GM12878 (cell line): ENCODE data around the gene PCDHGC5. TPM values are rescaled to one million over a fixed set of nuclear protein-coding genes. Genes with fewer than 3 reads are reported as not detected.

Experiments
- BCL11A ChIP-seq: IDR thresholded peaks from 2 replicates; pipeline ENCODE4 v1.6.1; 2011; ENCODE audit warnings: low read depth, low read length
- CHD2 ChIP-seq: IDR thresholded peaks from 2 replicates; pipeline ENCODE4 v1.6.1; 2011; ENCODE audit warnings: low read depth, low read length, improper control_type of control experiment, borderline replicate concordance
- CREM ChIP-seq: IDR thresholded peaks from 2 replicates; pipeline ENCODE4 v1.6.1; 2014; ENCODE audit warnings: antibody characterized with exemption, low read depth
- ESRRA ChIP-seq: IDR thresholded peaks from 2 replicates; pipeline ENCODE4 v1.6.1; 2012; ENCODE audit warnings: mild to moderate bottlenecking, low read length, improper control_type of control experiment
- ETV6 ChIP-seq, 2 experiments: fragments of 450-650 bp in 1 of 2; IDR thresholded peaks in 1 of 2; conservative IDR thresholded peaks in 1 of 2; 2 replicates each; pipeline ENCODE4 v1.6.1; 2014; ENCODE audit warnings: antibody characterized with exemption in 1 of 2, borderline replicate concordance in 1 of 2, low read depth in 1 of 2, mild to moderate bottlenecking in 1 of 2, moderate library complexity in 1 of 2
- FOXM1 ChIP-seq: IDR thresholded peaks from 2 replicates; pipeline ENCODE4 v1.6.1; 2012; ENCODE audit warnings: low read depth, mild to moderate bottlenecking, inconsistent platforms, low read length, moderate library complexity
- HDAC6 ChIP-seq: fragments of 200-600 bp; sonication (generic); IDR thresholded peaks from one replicate; pipeline ENCODE4 v1.8.0; 2017; ENCODE audit warnings: antibody characterized with exemption; ENCODE audit not compliant: unreplicated experiment
- HDGF ChIP-seq: fragments of 450-650 bp; IDR thresholded peaks from 2 replicates; pipeline ENCODE4 v1.6.1; 2016; ENCODE audit warnings: antibody characterized with exemption
- IKZF2 ChIP-seq, 2 experiments: fragments of 450-650 bp; IDR thresholded peaks; 2 replicates each; pipeline ENCODE4 v1.6.1; 2017; ENCODE audit warnings: mild to moderate bottlenecking in 2 of 2, moderate library complexity in 2 of 2
- MXI1 ChIP-seq: fragments of 150-350 bp; IDR thresholded peaks from 2 replicates; pipeline ENCODE4 v1.6.1; 2011; ENCODE audit warnings: low read depth, mild to moderate bottlenecking, inconsistent platforms, low read length, improper control_type of control experiment
- PAX8 ChIP-seq: fragments of 450-650 bp; IDR thresholded peaks from 2 replicates; pipeline ENCODE4 v1.6.1; 2017; ENCODE audit warnings: mild to moderate bottlenecking, moderate library complexity
- POU2F2 ChIP-seq: IDR thresholded peaks from 3 replicates; pipeline ENCODE4 v1.6.1; 2011; ENCODE audit warnings: low read depth, mild to moderate bottlenecking, low read length, borderline replicate concordance
- RUNX3 ChIP-seq: IDR thresholded peaks from 2 replicates; pipeline ENCODE4 v1.6.1; 2012; ENCODE audit warnings: low read length, inconsistent platforms
- SKIL ChIP-seq: fragments of 450-650 bp; IDR thresholded peaks from 2 replicates; pipeline ENCODE4 v1.6.1; 2017; ENCODE audit warnings: mild to moderate bottlenecking, low read depth, inconsistent platforms; ENCODE audit not compliant: poor library complexity, severe bottlenecking
- SRF ChIP-seq, 2 experiments: IDR thresholded peaks; 2 replicates each; pipeline ENCODE4 v1.6.1; 2011; ENCODE audit warnings: low read depth in 2 of 2, low read length in 2 of 2, mild to moderate bottlenecking in 1 of 2, moderate library complexity in 1 of 2
- STAT3 ChIP-seq: IDR thresholded peaks from 2 replicates; pipeline ENCODE4 v1.6.1; 2011; ENCODE audit warnings: low read depth, low read length, improper control_type of control experiment
- YY1 ChIP-seq: IDR thresholded peaks from 2 replicates; pipeline ENCODE4 v1.6.1; 2011; ENCODE audit warnings: low read depth, mild to moderate bottlenecking, low read length
- ZBED1 ChIP-seq: IDR thresholded peaks from 2 replicates; pipeline ENCODE4 v1.6.1; 2016; ENCODE audit warnings: borderline replicate concordance
- polyA plus RNA-seq, 11 experiments: library from polyadenylated mRNA; depleted of rRNA in 4 of 11; unstranded in 6 of 11; stranded (reverse) in 5 of 11; fragments of >200 nt; fragmentation: Nextera tagmentation in 4 of 11; fragmentation: Illumina TruSeq in 1 of 11; extraction: Ambion mirVana in 4 of 11; extraction: Trizol in 1 of 11; gene quantifications; 1 replicate in 1 of 11; 2 replicates in 10 of 11; pipeline versions ENCODE4 v1.2.1 to v1.2.3, GENCODE V29; 2011 to 2016; ENCODE audit warnings: inconsistent platforms in 2 of 11, missing spikeins in 2 of 11, low read depth in 1 of 11
- total RNA-seq, 4 experiments: library from RNA; depleted of rRNA in 3 of 4; stranded (reverse); fragments of >200 nt in 3 of 4; fragmentation: Illumina TruSeq in 1 of 4; extraction: Trizol in 1 of 4; gene quantifications; 2 replicates each; pipeline versions ENCODE4 v1.2.1 to v1.2.3, GENCODE V29; 2013 to 2021
- TF ChIP-seq, protein P1 (sequence below): fragments of 450-650 bp; IDR thresholded peaks from 2 replicates; pipeline ENCODE4 v1.6.1; 2018; ENCODE audit warnings: borderline replicate concordance, mild to moderate bottlenecking; ENCODE audit not compliant: partially characterized antibody

Gene PCDHGC5
- total and polyA plus RNA-seq, 10 of the 15 experiments (the other 5 are each of a cell fraction or from before 2014, with no cell fraction given), result 0.05 to 0.87 (median 0.18) TPM; not detected in 2

- peak; percentile 32; the same call in 1 of the 3 replicates for TF ChIP-seq POU2F2
- no peak for TF ChIP-seq ESRRA
- 0 out of 2 replicates have a peak, but pooled peaks have one; percentile 22 for TF ChIP-seq MXI1
- no peak for TF ChIP-seq CHD2
- TF ChIP-seq PAX8, result no peak
- TF ChIP-seq SKIL, result no peak
- TF ChIP-seq IKZF2 (IDR thresholded peaks at IDR 0.05), result peak; percentile 17 to 30; a peak in 2 of 4 replicates
- TF ChIP-seq ETV6 (conservative IDR thresholded peaks at IDR 0.05 in 1 of 2, IDR thresholded peaks at IDR 0.05 in 1 of 2; ENCODE audit: borderline replicate concordance in 1 of 2, low read depth in 1 of 2), result no peak
- no peak for TF ChIP-seq HDAC6
- TF ChIP-seq, protein P1, sequence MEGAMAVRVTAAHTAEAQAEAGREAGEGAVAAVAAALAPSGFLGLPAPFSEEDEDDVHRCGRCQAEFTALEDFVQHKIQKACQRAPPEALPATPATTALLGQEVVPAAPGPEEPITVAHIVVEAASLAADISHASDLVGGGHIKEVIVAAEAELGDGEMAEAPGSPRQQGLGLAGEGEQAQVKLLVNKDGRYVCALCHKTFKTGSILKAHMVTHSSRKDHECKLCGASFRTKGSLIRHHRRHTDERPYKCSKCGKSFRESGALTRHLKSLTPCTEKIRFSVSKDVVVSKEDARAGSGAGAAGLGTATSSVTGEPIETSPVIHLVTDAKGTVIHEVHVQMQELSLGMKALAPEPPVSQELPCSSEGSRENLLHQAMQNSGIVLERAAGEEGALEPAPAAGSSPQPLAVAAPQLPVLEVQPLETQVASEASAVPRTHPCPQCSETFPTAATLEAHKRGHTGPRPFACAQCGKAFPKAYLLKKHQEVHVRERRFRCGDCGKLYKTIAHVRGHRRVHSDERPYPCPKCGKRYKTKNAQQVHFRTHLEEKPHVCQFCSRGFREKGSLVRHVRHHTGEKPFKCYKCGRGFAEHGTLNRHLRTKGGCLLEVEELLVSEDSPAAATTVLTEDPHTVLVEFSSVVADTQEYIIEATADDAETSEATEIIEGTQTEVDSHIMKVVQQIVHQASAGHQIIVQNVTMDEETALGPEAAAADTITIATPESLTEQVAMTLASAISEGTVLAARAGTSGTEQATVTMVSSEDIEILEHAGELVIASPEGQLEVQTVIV, result no peak
- TF ChIP-seq YY1, result no peak
- peak; percentile 33; the same call in 1 of the 2 replicates for TF ChIP-seq ZBED1
- 0 out of 2 replicates have a peak, but pooled peaks have one; percentile 32 for TF ChIP-seq CREM
- no peak for TF ChIP-seq HDGF
- TF ChIP-seq RUNX3, result peak; percentile 59; the same call in 1 of the 2 replicates
- no peak for TF ChIP-seq SRF (IDR thresholded peaks at IDR 0.05; ENCODE audit: low read depth in 2 of 2, low read length in 2 of 2)
- peak; percentile 27; the same call in 1 of the 2 replicates for TF ChIP-seq BCL11A
- peak; percentile 45; the same call in 1 of the 2 replicates for TF ChIP-seq FOXM1
- no peak for TF ChIP-seq STAT3
Observed at GRCh38 chr5:141529002-141529401, 40.1 kb downstream of the PCDHGC5 start (continued).
